Tongue (tissue), 2 donors: ENCODE data around the gene TMEM37. TPM values are rescaled to one million over a fixed set of nuclear protein-coding genes. Genes with fewer than 3 reads are reported as not detected.
A peak's percentile ranks its signal among the peaks of the same experiment; 100 is the strongest.

ENCODE experiments used
- DNase-seq: peaks from one replicate; pipeline ENCODE4 v3.0.0-alpha.2; 2015
- total RNA-seq: library from RNA; depleted of rRNA; stranded (reverse); fragments of >200 nt; gene quantifications from one replicate; pipeline ENCODE4 v1.2.3, GENCODE V29; 2014

Gene TMEM37
- total RNA-seq, 1 donor from 2014 or later, result 3.1 TPM

DNA sequence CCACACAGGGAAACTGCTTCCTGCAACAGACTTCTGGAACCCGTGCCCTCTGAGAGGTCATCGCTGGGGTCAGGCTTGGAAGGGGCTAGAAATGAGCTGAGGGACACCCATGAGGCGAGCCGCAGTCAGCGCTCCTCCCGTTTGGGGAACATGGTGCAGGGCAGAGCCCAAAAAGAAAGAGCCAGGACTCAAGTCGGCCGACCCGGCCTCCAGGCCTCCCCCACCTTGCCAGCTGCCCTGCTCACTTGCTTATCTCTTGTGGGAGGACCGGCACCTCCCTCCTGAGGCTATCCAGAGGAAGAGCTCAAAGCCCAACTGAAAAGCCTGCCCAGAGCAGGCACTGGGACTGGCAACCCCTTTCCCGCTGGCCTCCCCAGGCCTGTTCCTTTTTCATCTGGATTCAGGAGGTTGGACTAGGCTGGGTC lies 49.1 kb downstream of the TMEM37 start:
- no peak for DNase-seq

DNA sequence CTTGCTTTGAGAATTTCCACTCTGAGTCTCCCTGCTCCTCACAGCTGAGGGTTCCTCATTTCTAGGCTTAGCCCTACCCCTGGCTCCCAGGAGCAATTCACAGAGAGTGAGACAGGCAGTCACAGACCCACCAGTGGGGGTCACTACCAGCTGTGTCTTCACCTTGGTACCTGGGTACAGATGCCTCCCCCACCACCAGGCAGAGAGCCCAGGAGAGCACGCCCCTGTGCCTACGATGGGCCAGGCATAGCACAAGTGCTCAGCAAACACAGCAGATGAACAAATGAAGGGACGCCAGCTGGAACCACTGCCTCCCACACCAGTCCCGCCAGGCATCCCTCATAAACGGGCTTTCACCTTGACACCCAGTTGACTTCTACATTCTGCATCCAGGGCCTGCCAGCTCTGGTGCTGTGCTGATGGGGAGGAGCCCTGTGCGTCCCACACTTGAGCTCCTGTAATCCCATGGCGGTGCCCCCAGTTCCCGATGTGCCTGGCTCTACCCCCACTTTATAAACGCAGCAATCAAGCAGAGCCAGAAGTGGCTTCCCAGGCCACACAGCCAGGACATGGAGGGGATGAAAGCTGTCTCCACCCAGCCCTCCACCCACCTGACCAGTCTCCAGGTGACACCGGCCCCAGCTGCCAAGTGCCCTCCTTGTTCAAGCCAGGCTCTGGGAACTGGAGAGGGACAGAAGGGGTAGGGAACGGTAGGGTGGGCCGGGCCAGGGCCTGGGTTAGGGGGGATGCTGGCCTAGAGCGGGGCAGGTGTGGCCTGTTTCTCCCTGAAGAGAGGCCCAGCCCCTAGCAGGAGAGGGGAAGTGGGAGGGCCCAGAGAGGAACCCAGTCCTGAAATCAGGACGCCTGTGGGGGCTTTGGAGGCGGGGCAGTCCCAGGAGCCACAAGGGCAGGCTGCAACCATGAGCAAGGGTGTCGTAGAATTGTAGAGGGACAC lies 50.1 kb downstream of the TMEM37 start:
- no peak for DNase-seq

DNA sequence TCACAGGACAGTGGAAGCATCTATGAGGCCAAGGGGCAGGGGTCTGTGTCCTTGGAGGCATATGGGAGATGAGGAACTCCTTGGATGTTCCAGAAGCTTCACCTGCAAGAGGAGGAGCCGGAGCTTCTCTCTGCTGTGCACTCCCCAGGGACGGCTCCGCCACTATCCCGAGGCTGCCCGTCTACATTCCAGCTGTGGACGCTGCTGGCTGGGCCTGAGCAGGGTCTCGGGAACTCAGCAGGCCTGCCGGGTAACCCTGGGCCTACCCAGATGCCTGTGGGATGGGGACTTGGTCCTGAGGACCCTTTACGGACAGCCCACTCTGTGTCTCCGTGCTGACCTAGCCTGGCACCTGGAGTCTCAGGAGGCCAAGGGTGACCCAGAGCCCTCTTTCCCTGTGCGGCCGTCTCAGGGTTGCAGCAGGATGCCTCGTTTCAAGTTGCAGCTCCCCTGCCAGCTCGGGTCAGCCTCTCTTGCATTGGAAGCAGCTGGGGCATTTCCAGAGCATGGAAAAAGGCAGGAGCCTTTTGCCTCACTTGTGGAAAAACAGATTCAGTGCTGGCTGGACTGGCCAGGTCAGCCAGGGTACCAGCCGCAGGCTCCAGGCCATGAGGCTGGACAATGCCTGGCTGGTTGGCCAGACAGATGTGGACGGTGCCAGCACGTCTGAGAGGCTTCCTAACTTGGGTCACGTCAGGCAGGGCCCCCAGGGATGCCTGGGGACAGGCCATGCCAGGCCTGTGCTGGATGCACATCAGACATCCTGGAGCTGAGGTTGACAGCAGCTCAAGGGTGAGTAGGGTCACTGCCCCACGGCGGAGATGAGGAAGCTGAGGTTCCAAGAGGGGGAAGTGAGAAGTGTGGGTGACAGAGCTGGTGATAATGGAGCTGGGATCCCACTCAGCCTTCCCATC lies 51.1 kb downstream of the TMEM37 start:
- DNase-seq, result peak; percentile 27

DNA sequence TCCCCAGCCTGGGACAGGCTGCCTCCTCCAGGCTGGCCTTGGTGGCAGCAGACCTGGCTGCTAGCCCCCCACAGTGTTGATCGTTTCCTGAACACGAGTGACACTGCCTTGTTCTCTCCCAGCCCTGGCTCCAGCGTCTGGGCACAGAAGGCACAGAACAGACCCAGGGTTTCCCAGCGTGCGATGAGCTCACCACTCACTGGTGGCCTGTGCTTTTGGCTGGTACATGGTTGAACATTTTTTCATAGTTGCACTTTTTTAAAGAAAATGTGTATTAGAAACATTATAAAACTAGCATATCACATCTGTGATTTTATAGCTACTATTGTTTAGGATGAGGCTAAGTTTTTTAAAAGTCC lies 51.7 kb downstream of the TMEM37 start:
- no peak for DNase-seq

DNA sequence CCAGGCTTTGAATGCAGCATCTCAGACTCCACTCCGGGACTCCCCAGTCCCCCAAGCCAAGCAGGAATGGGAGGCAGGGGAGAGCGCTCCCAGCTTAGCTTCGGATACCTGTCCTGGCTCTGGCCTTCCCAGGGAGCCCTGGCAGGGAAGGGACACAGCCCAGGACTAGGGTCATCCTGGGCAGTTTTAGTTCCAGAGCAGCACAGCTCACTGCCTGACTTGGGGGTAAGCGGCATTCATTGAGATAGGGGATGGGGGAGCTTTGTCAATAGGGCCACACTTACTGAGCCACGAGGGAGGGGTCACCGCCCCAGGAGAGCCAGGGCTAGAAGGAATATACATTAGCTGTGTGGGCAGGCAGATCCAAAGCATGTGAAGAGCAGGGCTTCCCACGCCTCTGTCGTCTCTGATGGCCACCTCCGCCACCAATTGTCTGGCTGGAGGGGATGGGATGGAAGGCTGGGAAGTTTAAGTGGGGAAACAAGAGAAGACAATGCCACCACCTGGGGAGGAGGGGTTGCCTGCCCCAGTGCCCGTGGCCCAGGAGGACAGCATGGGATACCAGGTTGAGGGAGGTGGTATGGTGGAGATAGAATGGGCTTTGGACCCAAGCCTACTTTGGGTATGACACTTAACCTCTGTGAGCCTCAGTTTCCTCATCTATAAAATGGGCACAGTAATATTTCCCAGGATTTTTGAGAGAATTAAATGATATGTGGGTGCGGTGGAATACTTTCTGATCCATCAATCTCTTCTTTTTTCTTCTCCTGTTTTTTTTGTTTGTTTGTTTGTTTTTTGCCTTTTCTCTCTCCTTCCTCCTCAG lies 52.5 kb downstream of the TMEM37 start:
- DNase-seq, result no peak

DNA sequence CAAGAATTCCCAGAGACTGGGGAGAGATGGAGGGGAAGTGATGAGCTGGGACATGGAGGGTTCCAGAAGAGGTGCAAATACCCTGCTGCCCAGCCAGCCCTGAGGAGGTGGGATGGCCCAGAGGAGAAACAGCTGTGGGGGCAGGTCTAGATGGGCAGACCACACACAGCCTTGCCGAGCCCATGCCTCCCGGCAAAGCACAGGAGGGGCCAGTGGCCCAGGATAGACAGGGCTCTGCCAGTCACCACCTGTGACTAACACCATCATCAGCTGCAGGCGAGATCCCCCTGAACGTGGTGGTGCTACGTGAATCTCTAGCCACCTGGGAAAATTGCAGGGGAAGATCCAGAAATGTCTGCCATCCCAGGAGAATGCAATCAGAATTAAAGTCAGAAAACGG lies 53.2 kb downstream of the TMEM37 start:
- no peak for DNase-seq

DNA sequence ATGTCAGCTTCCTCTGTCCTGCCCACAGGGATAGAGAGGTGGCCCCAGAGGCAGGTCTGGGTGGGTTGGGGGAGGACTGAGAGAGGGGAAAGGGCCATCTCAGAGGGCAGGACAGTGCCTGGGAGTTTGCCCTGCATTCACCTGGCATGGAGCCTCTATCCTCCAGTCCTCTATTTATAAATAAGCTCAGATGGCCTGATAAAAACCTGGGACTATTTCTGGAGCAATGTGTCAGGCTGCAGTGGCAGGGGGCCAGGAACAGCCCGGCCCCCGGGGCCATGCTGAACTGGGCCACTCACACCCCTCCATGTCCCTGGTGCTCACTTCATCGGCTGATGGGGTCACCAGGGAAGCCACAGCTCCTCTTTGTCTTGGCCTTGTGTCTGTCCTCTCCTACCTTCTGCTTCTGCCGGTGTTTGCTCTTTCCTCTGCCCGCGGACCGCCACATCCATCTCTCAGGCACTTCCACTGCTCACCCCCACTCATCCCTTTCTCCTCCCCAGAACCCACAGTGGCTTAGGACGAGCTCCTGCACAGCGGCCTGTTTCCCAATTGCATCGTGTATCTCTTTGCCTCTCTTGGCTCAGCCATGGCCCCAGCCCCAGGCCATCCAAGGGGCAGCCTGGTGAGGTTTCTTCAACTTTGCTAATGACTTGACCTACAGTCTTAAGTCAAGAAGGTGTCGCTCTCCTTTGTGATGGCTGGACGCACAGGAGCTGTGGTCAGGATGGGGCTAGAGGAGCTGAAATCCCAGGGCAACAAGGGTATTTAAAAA lies 53.9 kb downstream of the TMEM37 start:
- peak; percentile 43 for DNase-seq

DNA sequence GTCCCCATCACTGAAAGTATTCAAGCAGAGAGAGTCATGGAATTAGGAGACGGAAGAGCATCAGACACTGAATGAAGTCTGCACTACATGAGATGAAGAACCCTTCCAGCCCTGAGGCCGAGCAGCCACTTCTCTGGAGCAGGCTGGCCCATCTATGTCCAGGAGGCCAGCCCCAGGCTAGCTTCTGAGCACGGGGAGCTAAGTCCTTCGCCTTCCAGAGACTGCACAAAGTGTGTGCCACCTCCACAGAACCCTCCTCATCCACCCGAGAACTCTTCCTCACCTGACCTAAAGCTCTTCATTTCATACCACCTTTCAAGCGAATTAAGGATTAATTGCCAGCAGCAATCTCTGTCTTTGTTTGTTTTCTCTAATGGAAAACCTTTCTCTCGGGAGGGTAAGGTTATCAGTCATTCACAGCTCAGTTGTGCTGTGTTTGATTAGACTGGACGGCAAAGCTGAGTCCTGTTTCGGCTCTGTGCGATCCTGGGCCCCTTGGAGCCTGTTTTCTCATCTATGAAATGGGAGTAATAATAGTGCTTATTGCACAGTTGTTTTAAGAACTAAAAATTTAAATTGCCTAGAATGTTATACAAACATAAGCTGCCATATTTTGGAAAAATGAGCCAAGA lies 54.7 kb downstream of the TMEM37 start:
- DNase-seq, result no peak

DNA sequence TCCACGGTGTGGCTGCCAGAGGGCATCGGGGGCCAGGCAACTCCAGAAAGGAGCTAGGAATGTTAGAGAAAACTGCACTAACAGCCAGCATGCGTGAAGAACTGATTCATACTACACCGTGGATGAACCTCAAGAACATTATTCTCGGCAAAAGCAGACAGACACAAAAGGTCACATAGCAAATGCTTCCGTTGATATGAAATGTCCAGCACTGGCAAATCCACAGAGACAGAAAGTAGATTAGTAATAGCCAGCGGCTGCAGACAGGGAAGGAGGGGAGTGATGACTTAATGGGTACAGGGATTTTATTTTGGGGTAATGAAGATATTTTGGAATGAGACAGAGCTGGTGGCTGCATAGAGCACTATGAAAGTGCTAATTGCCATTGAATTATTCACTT lies 55.2 kb downstream of the TMEM37 start:
- DNase-seq, result no peak

DNA sequence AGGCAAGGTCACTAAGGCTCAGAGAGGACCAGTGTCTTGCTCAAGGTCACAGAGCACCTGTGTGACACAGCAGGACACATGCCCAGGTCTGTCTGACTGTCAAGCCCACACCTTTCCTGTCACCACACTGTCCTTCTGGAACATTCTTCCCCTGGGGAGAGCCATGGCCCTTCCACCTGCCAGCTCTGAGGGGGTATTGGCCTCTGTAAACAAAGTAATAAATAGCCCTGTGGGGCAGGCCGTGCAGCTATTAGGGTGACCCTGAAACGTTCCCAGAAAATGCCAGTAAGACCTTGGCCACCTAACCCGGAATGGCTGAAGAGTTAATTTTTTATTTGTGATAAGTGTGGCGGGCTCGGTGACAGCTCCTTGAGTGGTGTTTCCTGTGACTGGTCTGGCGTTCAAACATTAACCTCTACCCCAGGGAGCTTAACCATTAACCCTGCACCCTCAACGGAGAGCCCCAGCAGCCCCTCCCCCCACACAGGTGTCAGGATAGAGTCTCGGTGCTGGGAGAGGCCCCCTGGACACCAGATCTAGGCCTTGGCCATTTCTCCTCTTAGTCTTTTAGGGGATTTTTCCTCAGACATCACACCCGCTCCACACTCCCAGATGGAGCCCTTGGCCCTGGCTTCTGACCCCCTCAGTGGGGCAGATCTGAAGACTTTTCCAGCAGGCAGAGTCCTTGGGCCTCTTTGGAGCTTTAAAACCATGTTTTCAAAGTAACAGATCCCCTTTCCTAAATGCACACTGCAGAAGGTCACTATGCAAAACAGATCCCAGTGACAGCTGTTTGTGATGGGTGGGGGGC lies 56.0 kb downstream of the TMEM37 start:
- DNase-seq, result no peak

Other genes starting within 250 kb of the TMEM37 start
- gene STEAP3, start 208.0 kb upstream of the TMEM37 start, total RNA-seq, result 25.2 TPM
- gene C2orf76, start 65.0 kb upstream of the TMEM37 start, total RNA-seq, result 2.6 TPM
- gene DBI, start 64.9 kb upstream of the TMEM37 start, total RNA-seq, result 181 TPM
- 0.21 TPM for gene SCTR, start 92.6 kb downstream of the TMEM37 start, total RNA-seq
- gene CFAP221, start 112.6 kb downstream of the TMEM37 start, total RNA-seq, result 3.0 TPM
- 10.7 TPM for gene TMEM177, start 247.3 kb downstream of the TMEM37 start, total RNA-seq